ENCODE data around the gene CCDC201.

GRCh38 chr7:45910855-45911254 is 38.0 kb upstream of the CCDC201 start:
- TF ChIP-seq CHD2 (IDR thresholded peaks at IDR 0.05; ENCODE audit: low read length, partially characterized antibody) (no peak), ESRRA (IDR thresholded peaks at IDR 0.05; ENCODE audit: borderline replicate concordance, low read length) (no peak), EP300 (IDR thresholded peaks at IDR 0.05) (no peak)

Data from A549 (cell line).